NCI-H2227 treated with DMSO at 0.1 percent for 48 hours (cell line): ENCODE measurements around the gene PLXNB3.

Experiments used
- DNase-seq: peaks from one replicate; lab custom pipeline; 2025; lab: John Stamatoyannopoulos, UW

PLXNB3 gene

DNA sequence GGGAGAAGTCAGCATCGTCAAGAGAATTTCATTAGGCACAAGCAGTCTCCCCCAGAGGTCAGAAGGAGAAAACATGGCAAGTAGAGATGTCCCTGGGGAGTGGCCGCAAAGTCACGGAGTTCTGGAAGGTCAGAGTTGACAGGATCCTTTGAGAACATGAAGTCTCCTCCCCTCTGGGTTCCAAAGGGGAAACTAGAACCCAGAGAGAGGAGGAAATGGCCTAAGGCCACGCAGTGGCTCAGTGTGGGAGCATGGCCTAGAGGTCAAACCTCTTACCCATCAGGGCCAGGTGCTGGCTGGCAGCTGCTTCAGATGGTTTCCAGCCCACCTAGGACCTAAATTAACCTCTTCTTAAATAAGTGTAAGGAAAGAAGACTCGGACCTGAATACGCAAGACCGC, 29.2 kb downstream of the PLXNB3 start:
- no peak for DNase-seq

DNA sequence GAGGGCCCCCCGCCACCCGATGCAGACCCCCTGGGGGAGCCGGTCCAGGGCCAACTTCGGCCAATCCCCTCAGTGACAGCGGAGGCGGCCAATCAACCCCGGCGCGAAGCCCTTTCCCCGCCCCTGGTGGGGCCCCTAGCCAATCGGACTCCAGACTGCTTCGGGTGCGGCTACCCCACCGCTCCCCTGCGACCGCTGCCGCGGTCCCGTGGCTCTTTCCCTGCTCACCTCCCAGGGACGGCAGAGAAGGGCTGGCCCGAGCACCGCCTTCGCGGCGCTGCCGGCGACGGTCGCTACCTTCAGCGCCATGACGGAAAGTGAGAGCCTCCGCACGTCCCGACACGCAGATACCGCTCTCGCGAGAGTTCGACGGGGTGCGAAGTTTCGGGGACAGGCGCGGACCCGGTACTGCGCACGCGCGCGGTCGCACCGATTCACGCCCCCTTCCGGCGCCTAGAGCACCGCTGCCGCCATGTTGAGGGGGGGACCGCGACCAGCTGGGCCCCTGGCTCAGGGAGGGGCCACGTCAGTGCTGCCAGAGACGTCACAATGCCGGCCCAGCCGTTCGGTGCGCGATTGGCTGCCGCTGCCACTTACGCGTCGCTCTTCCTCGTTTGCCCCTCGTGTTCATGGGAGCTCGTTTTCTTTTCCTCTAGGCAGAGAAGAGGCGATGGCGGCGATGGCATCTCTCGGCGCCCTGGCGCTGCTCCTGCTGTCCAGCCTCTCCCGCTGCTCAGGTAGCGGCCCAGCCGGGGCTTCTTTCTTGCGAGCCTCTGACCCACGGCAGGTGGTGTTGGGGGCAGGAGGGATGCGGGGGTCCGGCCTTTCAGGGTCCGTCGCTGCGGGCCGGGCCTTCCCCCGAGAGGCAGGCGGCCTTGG, 30.2 kb downstream of the PLXNB3 start, which contains the start of the genes IDH3G and SSR4:
Gene IDH3G (minus strand): TSS at position 358 of the 879 bp plus-strand sequence. CDS start 49 bp downstream, at position 309.
Gene SSR4 (plus strand): TSS at position 651 of the 879 bp plus-strand sequence. CDS start 20 bp downstream, at position 671.
- DNase-seq: peak; percentile 94

GRCh38 chrX:153794897-153795816, 31.1 kb downstream of the PLXNB3 start:
- no peak for DNase-seq

- DNase-seq: no peak
Measured at GRCh38 chrX:153797415-153798015, 33.5 kb downstream of the PLXNB3 start.

DNA sequence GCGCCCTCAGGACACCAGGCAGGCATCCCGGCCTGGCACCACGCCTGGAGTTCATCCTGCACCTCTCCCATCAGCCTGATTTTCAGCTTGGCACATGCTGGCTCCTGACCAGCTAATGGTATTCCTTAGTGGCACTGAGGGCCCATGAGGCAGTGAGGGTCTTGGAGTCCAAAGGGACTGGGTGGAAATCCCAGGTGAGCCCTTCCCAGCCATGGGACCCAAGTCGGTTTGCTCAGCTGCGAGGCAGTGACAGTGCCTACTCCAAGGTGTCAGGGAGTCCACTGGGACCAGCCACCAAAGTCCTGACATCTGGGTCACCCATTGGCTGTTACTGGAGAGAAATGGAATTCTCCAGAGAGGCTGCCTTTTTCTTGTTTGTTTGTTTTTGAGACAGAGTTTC, 35.3 kb downstream of the PLXNB3 start:
- DNase-seq: no peak

DNA sequence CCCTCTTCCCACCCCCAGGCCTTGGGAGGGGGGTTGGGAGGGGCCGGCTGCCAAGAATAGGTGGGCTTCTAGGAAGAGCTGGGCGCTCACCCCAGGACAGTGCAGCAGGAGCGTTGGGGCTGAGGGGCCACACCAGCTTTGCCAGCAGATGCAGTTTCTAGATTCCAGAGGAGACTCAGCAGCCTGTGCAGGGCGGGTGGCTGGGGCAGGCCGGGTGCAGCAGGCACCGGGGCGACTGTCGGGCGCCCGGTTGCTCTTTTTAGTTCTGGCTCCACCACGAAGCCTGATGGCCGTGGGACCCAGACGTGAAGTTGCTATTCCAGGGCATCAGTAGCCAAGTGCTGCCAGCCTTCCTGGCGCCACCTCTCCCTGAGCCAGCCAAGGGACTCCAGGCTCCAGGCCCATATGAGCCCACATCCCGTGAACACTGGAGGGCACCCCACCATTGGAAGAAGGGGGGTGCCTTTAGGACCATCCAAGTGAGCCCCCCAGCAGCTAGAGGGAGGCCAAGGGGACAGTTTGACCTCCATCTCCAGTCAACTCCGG, 36.2 kb downstream of the PLXNB3 start:
- no peak for DNase-seq

DNA sequence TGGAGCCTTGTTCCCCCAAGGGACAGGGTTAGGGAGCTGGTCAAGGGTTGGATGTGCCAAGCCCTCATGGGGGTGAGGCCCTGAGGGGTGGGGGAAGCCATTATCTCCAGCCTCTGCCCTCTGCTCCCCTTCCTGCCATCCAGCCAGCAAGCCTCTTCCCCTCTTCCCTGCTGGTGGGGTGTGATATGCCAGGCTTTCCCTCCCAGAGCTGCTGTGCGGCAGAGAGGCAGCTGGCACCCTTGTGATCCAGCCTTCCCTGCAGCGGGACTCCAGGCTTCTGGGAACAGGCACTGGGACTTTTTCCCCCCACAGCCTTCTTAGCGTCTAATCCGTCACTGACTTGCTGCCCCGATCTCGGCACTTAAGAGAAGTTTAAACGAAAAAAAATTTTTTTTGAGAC, 36.7 kb downstream of the PLXNB3 start:
- DNase-seq: no peak

GRCh38 chrX:153801669-153802068, 37.6 kb downstream of the PLXNB3 start:
- DNase-seq: no peak

- no peak for DNase-seq
Measured at GRCh38 chrX:153802513-153803045, 38.5 kb downstream of the PLXNB3 start.

- DNase-seq: no peak
Measured at GRCh38 chrX:153803211-153804099, 39.4 kb downstream of the PLXNB3 start.

GRCh38 chrX:153804100-153804595, 40.1 kb downstream of the PLXNB3 start:
- no peak for DNase-seq

GRCh38 chrX:153804621-153805020, 40.6 kb downstream of the PLXNB3 start:
- no peak for DNase-seq

DNA sequence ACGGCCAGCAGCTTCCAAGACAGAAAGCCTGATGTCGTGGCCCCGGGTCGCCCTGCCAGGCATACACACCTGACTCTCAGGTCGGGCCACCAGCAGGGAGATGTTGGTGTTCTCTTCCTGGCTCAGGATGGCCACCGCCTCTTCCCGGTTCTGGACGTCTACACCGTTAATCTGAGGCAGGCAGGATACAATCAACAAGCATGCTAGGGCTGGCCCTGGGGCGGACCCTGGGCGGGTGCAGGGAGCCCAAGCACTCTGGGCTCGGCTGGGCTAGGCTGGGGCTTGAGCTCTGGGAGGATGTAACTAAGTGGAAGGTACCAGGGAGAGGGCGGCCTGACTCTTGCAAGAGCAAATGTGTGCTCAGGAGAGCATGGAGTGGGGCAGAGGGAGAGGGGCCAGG, 41.4 kb downstream of the PLXNB3 start:
- no peak for DNase-seq

- DNase-seq: no peak
Measured at GRCh38 chrX:153806999-153807575, 43.0 kb downstream of the PLXNB3 start.

GRCh38 chrX:153807976-153808375, 43.9 kb downstream of the PLXNB3 start:
- no peak for DNase-seq

GRCh38 chrX:153812220-153812619, 48.2 kb downstream of the PLXNB3 start:
- DNase-seq: peak; percentile 58

- no peak for DNase-seq
Measured at GRCh38 chrX:153813161-153813560, 49.1 kb downstream of the PLXNB3 start.

DNA sequence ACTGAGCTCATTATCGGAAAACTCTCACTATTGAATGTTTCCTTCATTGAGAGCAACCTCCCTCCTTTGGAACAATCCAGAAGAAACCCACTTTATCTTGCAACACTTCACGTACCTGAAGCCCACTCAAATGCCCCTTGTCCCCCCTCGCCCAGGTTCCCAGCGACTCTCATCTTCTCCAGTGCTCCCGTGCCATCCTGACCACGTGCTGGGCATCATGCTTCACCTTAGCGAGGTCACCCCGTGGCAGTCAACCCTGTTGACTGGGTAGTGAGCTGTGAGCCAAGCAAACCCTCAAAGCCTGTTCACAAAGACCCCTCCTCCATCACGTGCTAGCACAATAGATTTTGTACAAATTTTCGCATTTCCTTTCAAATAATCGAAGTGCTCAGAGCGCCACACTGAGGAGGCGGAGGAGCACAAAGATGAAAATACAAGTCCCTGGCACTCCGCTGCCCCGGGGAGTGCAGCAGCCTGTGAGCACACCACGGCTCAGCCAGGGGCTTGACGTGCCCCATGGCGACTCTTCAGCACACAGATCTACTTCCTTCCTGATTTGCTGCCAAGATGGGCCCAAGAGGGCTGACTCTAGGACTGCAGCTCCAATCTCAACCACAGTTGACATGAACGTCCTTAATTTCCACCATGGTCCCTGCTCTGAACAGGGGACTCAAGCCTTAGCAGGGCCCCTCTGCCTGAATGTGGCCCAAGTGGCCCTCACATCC, 50.7 kb downstream of the PLXNB3 start:
- no peak for DNase-seq
